ENCODE results near the gene DYNLT2B. TPM values are rescaled to one million over a fixed set of nuclear protein-coding genes. Genes with fewer than 3 reads are reported as not detected.
"Not testable (repeated sequence)": the region's sequence is repeated elsewhere in the genome, so short reads cannot be mapped to it uniquely, and the experiment has no call there.

Gene DYNLT2B
- total RNA-seq, result 5.0 TPM
- long read RNA-seq, transcript TCTEX1D2-201 (5 exons, 673 nt), result major isoform, 7 of 11 reads
- long read RNA-seq, partial matches to known transcripts, result 0 of 11 reads
- long read RNA-seq, other reads (novel, unspliced or antisense), result 2 of 11 reads

DNA sequence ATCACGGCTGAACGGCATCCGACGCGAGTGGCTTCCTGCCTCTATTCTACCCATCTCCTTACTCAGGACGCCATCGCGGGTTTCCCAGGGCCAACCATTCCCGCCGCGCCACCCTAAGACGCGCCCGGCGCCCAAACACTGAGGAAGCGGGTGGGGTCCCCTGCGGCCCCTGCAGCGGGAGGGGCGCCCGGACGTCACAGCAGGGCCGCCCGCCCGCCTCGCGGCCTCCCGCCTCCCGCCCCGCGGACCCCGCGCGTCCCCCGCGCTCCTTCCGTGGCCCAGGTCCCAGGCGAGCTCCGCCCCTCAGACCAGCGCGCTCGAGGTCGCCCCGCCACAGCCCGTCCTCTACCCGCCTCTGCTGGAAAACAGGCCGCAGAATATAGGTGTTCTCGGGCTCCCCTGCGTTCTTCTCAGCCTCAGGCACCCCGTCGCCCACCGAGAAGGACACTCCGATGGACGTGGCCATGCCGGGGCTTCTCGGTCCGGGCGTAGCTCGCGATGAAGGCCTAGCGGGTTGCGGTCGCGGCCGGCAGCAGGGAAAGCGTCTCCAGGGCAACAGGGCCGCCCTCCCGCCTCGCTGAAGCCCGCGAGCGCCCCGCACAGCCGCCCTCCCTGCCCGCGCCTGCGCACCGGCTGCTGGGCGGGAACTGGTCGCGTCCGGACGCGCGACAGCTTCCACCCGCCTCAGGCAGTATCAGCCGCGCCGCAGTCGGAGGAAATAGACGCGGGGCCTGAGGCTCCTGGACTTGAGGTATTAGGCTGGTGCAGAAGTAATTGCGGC is at the start of gene DYNLT2B:
Gene DYNLT2B, minus strand, starts transcription at position 554 of the 781 bp plus-strand sequence. Its CDS starts 88 bp downstream, at position 466.
- peak; percentile 95 for DNase-seq (ENCODE audit: low spot score)
- intact Hi-C loops (cut with DNase I), result loop anchor here (1.0 kb wide), 1 partner anchor 114 kb away; the partner anchor contains the start of gene UBXN7

DNA sequence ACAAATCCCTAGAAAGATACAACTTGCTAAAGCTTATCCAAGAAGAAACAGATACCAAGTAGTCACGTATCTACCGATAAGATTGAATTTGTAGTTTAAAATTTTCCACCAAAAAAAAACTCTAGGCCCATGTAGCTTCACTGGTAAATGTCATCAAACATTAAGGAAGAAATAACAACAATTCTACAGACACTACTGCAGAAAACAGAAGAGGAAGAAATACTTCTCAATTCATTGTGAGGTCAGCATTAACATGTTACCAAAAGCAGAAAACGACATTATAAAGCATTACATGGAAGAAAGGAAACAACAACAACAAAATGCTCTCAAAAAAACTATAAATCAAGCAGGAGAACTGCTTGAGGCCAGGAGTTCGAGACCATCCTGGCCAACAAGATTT is 47.7 kb upstream of the DYNLT2B start:
- intact Hi-C loops (cut with DNase I), result no loop called here
- no peak for DNase-seq (ENCODE audit: low spot score)

DNA sequence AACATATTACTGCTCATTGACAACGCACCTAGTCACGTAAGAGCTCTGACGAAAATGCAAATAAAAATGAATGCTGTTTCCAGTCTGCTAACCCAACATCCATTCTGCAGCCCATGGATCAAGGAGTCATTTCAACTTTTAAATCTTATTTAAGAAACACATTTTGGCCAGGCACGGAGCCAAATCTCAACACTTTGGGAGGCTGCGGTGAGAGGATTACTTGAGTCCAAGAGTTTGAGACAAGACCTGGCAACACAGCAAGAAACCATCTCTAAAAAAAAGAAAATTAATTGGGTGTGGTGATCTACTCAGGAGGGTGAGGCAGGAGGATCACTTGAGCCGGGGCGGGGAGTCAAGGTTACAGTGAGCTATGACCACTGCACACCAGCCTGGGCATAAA is 42.5 kb upstream of the DYNLT2B start:
- intact Hi-C loops (cut with DNase I), result no loop called here
- no peak for DNase-seq (ENCODE audit: low spot score)

DNA sequence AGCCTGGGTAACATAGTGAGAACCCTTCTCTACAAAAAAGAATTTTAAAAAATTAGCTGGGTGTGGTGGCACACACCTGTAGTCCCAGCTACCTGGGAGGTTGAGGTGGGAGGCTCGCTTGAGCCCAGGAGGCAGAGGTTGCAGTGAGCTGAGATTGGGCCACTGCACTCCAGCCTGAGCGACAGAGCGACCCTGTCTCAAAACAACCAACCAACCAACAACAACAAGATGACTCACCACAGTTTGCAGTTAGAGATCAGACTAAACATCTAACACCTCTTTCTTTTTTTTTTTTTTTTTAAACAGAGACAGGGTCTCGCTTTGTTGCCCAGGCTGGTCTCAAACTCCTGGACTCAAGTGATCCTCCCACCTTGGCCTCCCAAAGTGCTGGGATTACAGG is 40.5 kb upstream of the DYNLT2B start:
- intact Hi-C loops (cut with DNase I), result not testable (repeated sequence)

DNA sequence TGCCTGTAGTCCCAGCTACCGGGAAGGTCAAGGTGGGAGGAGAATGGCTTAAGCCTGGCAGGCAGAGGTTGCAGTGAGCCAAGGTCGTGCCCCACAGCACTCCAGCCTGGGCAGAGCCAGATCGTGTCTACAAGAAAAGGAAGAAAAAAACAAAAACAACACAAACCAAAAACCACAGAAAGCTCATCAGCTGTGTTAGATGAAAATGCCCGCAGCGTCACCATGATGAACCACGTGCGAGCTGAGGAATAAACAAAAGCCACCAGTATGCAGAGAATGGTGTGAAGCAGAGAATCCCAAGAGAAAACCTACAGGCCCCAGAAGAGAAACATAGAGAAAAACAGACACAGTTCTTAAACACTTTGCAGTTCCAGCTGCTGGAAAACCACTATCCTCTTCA is 39.9 kb upstream of the DYNLT2B start:
- intact Hi-C loops (cut with DNase I), result no loop called here
- DNase-seq (ENCODE audit: low spot score), result no peak

More for the DNA sequence above, 40.5 kb upstream of the DYNLT2B start:
- not testable (repeated sequence) for DNase-seq (ENCODE audit: low spot score)

DNA sequence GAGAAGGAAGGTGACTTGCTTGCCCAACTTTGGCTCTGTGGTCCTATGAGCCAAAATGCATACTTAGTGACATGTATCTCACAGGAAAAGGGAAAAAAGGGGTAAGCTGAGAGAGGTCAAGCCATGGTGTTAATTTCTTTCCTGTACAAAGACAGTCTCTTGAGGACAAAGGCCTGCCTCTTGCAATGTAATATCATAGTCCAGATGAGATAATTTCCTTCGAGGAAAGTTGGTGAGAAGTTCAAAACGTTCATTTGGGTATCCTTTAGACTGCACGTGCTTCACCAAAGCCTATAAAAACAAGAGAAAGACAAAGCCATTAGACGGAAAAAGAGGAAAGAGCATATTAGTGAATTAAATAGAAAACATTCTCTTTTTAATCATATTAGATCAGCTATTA is 38.5 kb upstream of the DYNLT2B start:
- no peak for DNase-seq (ENCODE audit: low spot score)
- intact Hi-C loops (cut with DNase I), result no loop called here

DNA sequence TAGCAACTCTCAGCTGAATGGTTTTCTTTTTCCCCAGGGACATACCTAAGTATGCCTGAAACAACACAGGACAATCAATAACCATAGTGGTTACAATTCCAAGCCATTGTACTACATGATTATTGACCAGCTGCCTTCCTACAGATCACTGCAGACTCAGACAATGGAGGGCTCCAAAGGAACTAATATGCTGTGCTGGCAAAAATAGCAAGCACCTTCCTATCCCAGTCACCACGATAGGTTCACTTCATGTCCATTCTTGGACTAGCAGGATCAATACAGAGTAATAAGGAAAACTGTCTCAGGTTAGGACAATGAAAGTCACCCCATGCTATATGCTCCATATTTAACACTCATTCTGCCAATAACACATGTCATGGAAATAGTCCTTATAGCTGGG is 37.6 kb upstream of the DYNLT2B start:
- intact Hi-C loops (cut with DNase I), result no loop called here
- DNase-seq (ENCODE audit: low spot score), result no peak

DNA sequence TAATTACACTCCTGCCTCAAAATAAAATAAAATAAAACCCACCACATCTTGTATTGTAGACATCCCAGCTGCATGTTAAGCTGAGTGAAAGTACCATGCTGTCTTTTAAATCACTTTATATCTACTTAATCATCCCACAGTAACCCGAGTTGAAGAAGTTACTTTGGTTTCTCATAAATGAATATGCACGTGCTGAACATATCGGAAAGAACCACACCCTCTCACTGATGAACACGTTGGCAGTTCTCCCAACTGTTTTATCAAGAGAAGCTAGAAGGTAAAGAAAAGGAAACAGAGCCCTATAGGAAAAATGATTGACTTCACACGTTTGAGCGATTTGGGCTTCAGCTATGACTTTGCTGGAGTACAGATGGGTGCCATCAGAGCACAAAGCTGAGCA is 36.1 kb upstream of the DYNLT2B start:
- intact Hi-C loops (cut with DNase I), result no loop called here
- no peak for DNase-seq (ENCODE audit: low spot score)

DNA sequence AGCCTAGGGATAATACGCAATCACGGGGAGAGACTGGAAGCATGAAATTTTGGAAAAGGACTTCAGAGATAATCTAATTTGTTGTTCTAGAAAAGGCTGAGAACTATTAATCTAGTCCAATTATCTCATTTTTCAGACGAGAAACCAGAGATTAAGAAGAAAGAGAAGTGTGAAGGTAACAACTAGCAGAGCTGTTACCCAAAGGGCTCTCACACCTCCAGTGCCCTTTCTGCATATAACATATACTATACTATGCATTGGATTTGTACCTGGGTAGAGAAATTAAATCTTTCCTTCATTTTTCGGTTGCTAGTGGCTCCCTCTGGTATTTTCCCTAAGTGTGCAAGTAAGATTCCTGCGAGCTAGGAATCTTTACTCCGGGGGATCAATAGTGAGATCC is 33.5 kb upstream of the DYNLT2B start:
- intact Hi-C loops (cut with DNase I), result no loop called here

DNA sequence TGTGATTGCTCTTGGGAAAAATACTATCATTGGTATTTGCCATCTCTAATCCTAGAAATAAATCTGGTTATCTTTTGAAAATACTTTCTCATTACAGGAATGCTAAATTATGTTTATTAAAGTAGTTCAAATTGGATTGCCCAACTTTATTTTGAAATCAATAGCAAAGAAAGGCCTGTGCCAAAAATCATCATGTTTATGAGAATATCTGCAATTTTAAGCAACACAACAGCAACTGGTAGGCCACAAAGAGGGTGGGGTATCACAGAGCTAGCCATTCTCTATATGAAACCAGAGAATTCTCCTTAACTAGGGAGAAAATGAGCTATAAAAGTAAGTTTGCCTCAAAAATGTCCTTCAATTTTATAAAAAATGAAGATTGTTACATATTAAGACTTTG is 32.0 kb upstream of the DYNLT2B start:
- DNase-seq (ENCODE audit: low spot score), result no peak
- intact Hi-C loops (cut with DNase I), result no loop called here

More for the DNA sequence above, 33.5 kb upstream of the DYNLT2B start:
- DNase-seq (ENCODE audit: low spot score), result no peak

DNA sequence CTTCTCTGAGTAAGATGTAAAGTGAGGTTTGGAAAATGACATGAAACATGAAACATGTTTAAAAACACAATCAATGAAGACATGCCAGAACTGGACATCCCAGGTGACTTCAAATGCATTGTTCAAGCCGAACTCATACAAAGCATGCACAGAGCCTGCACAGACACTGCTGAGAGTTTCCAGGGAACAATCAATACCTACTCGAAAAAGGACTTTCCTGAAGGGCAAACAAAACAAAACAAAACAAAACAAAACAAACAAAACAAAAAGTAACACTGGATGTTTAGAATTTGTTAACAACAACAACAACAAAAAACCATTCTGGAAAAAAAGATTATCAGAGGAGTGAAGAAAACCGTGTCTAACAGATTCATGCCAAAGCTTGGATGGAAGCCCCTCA is 30.7 kb upstream of the DYNLT2B start:
- DNase-seq (ENCODE audit: low spot score), result no peak
- intact Hi-C loops (cut with DNase I), result no loop called here

DNA sequence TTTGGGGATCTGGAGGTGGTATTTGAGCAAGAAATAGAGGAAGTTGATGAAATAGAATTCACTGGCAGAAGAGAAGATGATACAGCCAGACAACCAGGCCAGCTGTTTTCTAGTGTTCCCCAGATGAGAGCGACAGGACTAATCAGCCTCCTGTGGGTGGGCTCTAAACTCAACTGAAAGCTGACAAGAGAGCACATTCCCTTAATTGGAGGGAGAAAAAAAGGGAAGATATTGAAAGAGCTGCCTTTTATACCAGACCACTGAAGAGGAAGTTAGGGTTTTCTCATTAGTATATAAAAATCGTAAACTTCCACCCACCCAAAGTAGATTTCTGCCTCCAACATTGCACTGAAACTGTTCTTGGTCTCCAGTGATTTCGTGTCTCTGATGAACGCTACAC is 26.6 kb upstream of the DYNLT2B start:
- intact Hi-C loops (cut with DNase I), result no loop called here
- no peak for DNase-seq (ENCODE audit: low spot score)

DNA sequence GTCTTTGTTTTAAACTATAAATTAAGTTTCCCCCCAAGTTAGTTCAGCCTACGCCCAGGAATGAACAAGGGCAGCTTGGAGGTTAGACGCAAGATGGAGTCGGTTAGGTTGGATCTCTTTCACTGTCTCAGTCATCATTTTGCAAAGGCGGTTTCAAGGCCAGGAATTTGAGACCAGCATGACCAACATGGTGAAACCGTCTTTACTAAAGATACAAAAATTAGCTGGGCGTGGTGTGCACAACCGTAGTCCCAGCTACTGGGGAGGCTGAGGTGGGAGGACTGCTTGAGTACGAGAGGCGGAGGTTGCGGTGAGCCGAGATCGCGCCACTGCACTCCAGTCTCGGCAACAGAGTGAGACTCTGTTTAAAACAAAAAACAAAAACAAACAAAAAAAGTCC is 25.9 kb upstream of the DYNLT2B start:
- DNase-seq (ENCODE audit: low spot score); intact Hi-C loops (cut with DNase I): not testable (repeated sequence)

DNA sequence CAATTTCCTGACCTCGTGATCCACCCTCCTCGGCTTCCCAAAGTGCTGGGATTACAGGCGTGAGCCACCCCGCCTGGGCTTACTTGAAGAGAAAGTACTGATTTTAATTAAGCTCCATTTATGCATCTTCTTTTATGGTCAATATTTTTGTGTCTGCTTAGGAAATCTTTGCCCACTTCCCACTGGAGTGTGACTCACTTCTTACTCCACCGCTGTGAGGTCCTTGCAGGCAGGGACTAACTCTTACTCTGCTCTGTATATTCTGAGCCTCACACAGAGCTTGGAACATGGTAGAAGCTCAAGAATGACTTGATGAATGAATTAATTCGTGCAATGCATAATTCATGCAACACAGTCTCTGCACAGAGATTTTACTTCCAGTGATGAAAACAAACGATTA is 23.1 kb upstream of the DYNLT2B start:
- intact Hi-C loops (cut with DNase I), result no loop called here
- no peak for DNase-seq (ENCODE audit: low spot score)

DNA sequence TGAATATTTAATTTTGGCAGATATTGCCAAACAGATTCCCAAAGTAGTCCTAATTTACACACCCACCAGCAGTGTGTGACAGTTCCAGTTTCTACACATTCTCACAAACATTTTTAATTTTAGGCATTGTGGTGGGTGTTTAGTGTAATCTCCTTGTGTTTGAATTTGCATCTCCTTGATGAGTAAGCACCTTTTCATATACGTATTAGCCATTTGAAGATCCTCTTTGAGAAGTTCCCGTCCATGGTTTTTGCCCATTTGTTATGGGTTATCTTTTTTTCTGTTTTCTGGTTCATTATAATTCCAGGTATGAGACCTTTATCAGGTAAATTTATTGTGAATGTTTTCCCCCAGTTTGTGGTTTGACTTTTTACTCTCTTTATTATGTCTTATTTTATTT is 22.4 kb upstream of the DYNLT2B start:
- no peak for DNase-seq (ENCODE audit: low spot score)
- intact Hi-C loops (cut with DNase I), result no loop called here

DNA sequence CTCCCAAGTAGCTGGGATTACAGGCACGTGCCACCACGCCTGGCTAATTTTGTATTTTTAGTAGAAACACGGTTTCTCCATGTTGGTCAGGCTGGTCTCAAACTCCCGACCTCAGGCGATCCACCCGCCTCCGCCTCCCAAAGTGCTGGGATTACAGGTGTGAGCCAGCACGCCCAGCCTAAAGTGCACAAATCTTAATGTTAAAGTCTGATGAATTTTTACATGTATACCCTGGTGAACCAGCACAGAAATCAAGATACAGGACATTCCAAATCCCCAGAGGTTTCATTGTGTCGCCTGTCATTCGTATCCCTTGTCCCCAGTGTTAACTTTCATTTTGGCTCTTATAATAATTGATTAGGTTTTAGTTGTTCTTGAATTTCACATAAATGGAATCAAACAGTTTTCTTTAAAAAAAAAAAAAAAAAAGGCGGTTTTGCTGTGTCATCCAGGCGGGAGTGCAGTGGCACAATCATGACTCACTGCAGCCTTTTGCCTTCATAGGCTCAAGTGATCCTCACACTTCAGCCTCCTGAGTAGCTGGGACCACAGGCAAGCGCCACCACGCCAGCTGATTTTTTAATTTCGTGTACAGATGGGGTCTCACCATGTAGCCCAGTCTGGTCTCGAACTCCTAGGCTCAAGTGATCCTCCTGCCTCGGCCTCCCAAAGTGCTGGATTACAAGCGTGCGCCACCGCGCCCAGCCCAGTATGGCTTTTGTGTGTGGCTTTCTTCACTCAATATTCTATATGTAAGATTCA is 21.6 kb upstream of the DYNLT2B start:
- DNase-seq (ENCODE audit: low spot score), result no peak
- intact Hi-C loops (cut with DNase I), result no loop called here

DNA sequence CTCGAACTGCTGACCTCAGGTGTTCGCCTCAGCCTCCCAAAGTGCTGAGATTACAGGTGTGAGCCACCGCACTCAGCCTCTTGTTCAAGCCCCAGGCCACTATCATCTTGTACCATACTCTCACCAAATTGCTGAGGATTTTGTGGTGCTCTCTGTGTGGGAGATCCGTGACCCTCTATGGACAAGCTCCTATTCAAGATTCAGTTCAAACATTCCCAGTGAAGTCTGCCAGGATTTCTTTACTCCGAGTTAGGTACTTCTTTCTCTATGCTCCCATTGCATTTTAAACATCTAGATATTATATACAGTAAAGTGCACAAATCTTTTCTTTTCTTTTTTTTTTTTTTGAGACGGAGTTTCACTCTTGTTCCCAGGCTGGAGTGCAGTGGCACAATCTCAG is 21.0 kb upstream of the DYNLT2B start:
- intact Hi-C loops (cut with DNase I), result no loop called here
- no peak for DNase-seq (ENCODE audit: low spot score)

DNA sequence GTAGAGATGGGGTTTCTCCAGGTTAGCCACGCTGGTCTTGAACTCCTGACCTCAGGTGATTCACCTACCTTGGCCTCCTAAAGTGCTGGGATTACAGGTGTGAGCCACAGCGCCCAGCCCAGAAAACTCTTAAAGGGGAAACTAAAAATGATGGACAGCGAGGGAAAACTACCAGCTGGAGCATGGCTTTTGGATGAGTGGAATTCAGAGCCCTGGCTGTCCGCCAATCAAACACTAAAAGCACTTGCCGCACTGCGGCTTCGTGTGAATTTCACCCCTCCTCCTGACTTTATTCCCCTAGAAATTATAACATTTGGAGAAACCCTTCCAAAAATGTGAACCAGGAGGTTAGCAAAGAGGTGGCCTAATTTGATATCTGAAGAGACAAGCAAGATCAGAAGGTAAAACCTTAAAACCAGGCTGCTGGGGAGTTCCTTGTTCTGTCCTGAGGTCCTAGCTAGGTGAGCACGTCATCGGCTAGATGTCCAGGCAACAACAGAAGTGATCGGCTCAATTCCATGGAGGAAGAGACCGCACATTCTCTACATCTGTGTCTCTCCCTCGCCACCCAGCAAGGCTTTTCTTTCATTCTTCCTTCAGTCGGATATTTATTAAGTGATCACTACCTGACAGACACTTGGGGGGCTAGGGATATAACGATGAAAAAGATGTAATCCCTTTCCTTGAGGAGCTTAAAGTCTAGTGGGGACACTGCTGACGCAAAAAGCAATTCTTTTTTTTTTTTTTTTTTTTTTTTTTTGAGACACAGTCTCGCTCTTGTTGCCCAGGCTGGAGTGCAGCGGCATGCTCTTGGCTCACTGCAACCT is 18.5 kb upstream of the DYNLT2B start:
- DNase-seq (ENCODE audit: low spot score), result no peak
- intact Hi-C loops (cut with DNase I), result no loop called here

DNA sequence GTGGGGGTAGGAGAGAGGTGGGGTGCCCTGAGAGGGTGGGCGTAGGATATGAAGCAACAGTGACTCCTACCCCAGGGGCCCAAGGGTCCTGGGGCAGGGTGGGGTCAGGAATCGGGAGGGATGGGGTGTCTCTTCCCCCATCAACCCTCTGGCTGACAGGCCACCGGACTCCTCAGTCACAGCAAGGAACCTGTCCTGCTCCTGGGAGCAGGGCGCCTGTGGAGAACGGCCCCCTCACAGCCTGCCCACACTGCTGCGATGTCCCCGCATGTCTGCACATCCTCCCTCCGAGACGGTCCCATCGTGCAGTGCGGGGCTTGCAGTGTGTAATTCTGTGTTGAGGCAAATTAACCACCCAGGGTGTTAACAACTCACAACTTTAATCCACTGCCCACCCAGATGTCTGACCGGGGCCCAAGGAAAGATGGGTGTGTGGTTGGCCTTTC is 17.5 kb upstream of the DYNLT2B start:
- no peak for DNase-seq (ENCODE audit: low spot score)
- intact Hi-C loops (cut with DNase I), result no loop called here

DNA sequence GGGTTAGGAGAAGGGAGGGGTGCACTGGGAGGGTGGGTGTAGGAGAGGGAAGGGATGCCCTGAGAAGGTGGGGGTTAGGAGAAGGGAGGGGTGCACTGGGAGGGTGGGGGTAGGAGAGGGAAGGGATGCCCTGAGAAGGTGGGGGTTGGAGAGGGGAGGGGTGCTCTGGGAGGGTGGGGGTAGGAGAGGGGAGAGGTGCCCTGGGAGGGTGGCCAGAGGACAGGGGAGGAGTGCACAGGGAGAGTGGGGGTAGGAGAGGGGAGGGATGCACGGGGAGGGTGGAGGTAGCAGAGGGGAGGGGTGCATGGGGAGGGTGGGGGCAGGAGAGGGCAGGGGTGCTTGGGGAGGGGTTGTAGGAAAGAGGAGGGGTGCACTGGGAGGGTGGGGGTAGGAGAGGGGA is 16.9 kb upstream of the DYNLT2B start:
- DNase-seq (ENCODE audit: low spot score), result no peak
- intact Hi-C loops (cut with DNase I), result no loop called here

Data from cardiac septum (tissue), 1 donor.